Stimulated activated CD8-positive, alpha-beta memory T cell treated with anti-CD3 and anti-CD28 coated beads, Interleukin-12 subunit alpha, Interleukin-12 subunit beta, amount 100 ng/mL, for 24 hours (primary cell): Measurements from ENCODE around the gene PCBP3.
"Not testable (repeated sequence)": the region's sequence is repeated elsewhere in the genome, so short reads cannot be mapped to it uniquely, and the experiment has no call there.

Experiments used
- DNase-seq: peaks from one replicate; pipeline ENCODE4 v3.0.0-alpha.2; 2020; ENCODE audit errors: extremely low read depth

PCBP3 gene

GRCh38 chr21:45962531-45963231, 319.2 kb downstream of the PCBP3 start:
- no peak for DNase-seq

DNA sequence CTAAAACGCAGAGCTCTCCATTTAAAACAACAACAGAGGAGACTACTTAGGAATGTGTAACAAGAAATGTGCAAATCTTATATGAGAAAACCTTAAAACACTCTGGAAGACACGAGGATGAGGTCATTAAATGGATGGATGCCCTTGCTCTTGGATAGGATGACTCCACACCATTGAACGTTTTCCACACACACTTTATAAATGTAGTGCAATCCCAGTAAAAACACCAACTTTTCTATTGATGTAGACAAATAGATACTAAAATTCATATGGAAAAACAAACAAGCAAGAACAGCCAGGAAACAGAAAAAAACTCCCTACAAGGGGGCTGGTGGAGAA, 319.7 kb downstream of the PCBP3 start:
- no peak for DNase-seq

DNA sequence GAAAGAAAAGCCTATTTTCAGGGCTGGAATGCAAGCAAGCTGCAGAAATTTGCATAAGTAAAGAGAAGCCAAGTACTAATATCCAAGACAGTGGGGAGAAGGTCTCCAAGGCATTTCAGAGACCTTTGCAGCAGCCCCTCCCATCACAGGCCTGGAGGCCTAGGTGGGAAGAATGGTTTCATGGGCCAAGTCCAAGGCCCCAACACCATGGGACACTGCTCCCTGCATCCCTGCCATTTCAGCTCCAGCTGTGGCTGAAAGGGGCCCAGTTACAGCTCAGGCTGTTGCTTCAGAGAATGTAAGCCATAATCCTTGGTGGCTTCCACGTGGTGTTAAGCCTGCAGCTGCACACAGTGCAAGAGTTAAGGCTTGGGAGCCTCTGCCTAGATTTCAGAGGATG, 321.1 kb downstream of the PCBP3 start:
- no peak for DNase-seq

- no peak for DNase-seq
Measured at GRCh38 chr21:45965084-45965809, 321.7 kb downstream of the PCBP3 start.

GRCh38 chr21:45966791-45967394, 323.4 kb downstream of the PCBP3 start:
- DNase-seq = no peak

DNA sequence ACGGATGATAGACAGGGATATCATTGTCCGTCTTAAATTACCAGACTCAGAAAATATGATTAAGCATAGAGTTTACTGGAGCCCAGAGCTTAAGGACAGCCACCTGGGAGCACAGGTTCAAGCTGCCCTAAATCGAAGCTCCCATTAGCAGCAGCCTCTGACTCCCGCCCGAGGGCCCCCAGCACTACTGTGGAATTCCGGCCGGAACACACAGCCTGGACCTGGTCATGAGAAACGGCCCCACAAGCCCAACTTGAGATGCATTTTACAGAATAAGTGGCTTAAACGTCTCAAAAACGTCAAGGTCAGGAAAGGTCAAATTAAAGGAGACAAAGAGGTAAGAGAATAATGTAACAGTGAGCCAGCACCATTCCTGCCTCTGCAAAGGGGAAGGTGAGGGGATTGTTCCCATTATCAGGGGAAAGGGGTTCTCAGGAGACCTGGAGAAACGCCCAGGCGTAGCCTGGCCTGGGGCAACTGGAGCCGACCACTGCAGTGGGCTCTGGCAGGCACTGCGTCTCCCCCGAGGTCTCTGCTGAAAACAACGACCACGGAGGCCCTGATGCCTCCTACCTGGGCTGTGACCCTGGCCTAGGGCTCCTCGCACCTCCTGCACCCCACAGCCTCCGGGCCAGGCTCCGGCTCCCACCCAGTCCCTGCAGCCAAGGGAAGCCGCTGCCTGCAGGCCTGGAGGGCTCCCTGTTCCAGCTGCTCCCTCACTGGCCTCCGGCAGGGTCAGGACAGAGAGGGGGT, 326.6 kb downstream of the PCBP3 start:
- DNase-seq = no peak

DNA sequence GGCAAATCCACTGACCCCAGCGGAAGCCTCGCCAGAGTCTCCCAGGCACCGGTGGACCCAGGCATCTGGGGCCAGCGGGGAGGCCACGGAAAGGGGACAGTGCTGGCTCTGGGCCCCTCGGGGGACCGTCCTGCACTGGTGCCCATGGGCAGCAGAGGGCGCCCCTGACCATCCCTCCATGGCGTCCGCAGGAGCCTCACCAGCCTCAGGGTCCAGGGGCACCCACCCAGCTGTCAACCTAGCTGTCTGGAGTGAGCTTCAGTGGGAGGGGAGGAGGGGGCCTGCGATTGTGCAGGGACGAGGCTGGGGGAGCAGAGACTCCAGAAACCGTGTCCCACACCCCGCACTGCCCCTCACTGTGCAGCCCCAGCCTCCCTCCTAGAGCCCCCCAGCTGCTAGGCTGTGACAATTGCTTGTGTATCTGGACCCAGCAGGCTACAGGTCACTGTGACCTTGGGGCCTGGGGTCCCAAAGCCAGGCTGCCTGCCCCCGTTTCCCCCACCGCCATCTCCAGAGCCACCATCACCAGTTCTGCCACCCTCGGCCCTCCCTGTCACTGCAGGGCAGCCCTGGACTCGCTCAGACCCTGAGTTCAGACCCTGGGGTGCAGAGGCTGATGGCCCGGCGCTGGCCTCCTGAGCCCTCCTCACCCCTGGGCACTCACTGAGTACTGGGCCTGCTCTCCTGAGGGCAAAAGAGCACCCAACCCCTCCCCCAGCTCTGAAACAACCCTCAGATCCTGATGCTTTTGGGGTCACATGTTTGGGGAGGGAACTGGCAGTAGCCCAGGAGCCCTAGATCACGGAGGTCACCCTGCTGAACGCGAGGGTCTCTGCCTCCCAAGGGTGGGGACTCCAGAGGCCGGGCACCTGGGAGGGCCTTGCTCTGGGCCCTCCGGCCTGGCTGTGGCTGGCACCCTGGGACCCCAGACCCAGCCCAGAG, 327.4 kb downstream of the PCBP3 start:
- DNase-seq = no peak

DNA sequence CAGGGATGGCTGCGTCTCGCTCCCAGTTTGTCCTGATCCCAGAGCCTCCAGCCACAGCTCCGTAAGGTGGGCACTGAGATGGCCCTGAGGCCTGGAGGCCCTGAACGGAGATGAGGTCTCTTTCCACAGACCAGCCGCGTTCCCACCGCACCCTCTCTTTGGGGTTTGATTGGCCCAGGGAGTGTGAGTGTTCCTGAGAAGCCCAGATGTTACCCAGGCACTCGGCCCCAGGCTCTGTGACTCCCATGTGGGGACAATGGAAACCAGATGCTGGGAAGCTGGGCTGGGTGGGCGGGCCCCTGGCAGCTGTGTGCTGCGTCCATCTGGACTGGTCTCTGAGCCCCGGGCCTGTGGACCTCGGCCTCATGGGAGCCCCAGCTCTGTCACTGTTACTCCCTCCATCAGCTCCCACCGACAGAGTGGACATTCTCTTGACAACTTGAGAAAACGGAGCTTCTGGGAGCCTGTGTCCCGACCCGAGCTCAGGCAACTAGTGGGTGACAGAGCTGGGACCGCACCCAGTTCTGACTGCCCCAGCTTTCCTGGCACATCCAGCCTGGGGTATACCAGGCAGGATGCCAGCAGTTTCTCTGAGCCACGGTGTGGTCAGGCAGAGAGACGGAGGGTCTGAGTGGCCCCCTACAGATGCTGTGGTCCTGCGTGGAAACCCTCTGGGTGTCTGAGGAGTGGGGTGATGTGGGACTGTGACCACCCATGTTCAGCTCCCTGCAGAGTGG, 328.3 kb downstream of the PCBP3 start:
- DNase-seq = no peak

DNA sequence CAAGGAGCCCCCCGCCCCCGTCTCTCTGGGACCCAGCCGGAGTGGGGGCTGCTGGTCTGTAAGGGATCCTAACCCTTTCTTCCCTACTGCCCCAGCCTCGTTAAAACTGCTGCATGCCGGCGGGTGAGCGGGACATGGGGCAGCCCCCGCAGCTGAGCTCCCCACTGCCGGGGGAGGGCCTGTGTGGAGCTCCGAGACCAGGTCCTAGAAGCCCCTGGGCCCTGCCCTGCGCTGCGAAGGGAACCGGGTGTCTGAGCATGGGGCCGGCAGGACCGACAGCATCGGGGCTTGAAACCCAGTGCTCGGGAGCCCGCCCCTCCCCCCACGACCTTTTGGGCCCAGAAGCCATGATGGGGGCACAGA, 328.8 kb downstream of the PCBP3 start:
- DNase-seq = no peak

DNA sequence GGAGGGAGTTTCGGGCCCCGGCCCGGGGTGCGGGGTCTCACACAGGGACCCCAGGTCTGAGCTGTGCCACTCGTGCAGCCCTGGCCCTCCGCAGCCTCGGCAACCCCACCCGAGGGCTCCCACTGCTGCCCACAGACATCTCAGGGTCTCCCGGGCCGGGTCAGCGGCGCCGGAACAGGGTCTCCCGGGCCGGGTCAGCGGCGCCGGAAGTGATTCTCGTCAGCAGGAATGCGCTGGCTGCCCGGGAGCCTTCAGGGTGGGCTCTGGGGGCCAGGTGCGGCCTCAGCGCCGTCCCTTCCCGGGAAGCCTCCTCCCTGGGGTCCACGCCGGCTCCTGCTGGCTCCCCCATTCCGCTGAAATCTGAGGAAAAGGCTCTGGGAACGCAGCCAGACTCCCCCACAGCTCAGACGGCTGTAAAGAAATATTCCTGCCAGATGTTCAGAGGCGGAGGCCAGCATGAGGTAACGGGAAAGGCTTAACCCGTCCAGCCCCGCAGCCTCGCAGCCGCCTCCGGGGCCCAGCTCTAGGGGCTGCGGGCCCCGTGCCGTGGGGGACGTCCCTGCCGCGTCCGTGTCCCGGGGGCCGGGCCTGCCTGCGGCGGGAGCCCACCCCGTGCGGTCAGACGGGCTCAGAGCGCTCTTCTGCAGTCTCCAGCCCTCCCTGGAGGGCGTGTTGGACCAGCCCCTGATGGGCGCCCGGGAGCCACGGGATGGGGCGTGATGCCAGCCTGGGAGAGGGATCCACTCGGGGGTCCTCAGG, 329.4 kb downstream of the PCBP3 start:
- DNase-seq = no peak

DNA sequence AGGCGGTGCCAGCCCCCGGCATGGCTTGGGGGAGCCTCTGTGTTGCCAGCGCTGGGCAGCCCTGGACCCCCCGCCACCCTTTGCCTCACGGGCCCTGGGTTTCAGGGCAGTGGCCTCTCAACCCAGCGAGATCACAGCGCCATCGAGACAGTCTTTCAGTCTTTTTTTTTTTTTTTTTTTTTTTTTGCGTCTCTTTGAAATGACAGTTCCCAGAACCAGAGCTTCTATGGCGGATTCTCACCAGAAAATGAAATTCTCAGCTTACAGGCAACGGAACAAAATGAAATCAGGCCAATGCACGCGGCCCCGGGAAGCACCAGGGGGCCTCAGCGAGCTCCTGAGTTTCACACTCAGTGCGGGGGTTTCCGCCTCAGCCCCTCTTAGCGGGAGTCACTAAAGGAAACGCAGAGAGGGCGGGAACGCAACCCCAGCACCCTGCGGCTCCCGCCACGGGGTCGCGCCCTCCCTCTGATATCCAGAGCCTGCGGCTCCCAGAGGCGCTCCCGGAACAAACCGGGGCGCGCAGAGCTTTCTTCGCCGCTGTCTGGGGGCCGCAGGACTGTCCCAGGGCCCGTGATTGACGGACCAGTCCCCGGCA, 330.0 kb downstream of the PCBP3 start:
- DNase-seq = peak; percentile 70

GRCh38 chr21:45974073-45975019, 330.8 kb downstream of the PCBP3 start:
- DNase-seq = no peak

GRCh38 chr21:45975020-45975666, 331.6 kb downstream of the PCBP3 start:
- no peak for DNase-seq

GRCh38 chr21:45975667-45976409, 332.3 kb downstream of the PCBP3 start:
- DNase-seq = not testable (repeated sequence)

- DNase-seq = no peak
Measured at GRCh38 chr21:45976701-45977311, 333.3 kb downstream of the PCBP3 start.

DNA sequence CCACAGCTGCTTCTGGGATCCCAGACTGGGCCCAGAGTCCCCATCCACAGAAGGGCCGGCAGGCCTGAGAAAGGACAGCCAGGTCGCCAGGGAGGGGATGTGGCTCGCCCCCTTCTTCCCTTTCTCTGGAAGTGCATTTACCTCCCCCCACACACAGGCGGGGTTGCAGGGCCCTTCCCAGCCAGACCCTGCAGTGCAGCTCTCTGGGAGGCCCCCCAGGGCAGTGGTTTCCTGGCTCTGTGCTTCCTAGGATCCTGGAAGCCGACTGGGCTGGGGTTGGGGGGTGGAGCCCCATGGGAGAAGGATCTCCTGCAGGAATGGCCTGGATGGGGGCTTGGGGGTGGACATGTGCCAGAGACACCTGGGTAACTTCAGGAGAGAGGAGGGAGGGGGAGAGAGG, 333.9 kb downstream of the PCBP3 start:
- no peak for DNase-seq

GRCh38 chr21:45979141-45979631, 335.7 kb downstream of the PCBP3 start:
- DNase-seq = no peak
